Heart left ventricle (tissue), 16 donors: Measurements from ENCODE around the gene SGO2. TPM values are rescaled to one million over a fixed set of nuclear protein-coding genes. Genes with fewer than 3 reads are reported as not detected.

Experiments
- ATAC-seq, 4 donors: fragments of 200-7000 bp; cut with Tn5 transposase; one replicate each; pipeline ENCODE4 v1.9.1; 2020 to 2022; ENCODE audit warnings: moderate library complexity in 4 of 4, mild to moderate bottlenecking in 3 of 4, moderate number of reproducible peaks in 1 of 4
- DNase-seq, 5 donors: peaks; one replicate each; pipeline ENCODE4 v3.0.0-alpha.2; 2020
- H3K27ac ChIP-seq, 12 donors: fragments of 200-600 bp; sonication (generic) in 4 of 12; one replicate each; pipeline versions ENCODE4 v1.5.0 to v1.8.0; 2016 to 2022; ENCODE audit warnings: mild to moderate bottlenecking in 2 of 12
- H3K27me3 ChIP-seq, 9 donors: fragments of 200-600 bp; sonication (generic) in 2 of 9; one replicate each; pipeline versions ENCODE4 v1.5.1 to v1.8.0; 2016 to 2022; ENCODE audit warnings: mild to moderate bottlenecking in 3 of 9
- H3K36me3 ChIP-seq, 9 donors: fragments of 200-600 bp; sonication (generic) in 2 of 9; one replicate each; pipeline versions ENCODE4 v1.5.0 to v1.8.0; 2018 to 2022; ENCODE audit warnings: mild to moderate bottlenecking in 2 of 9
- H3K4me1 ChIP-seq, 12 donors: fragments of 200-600 bp; sonication (generic) in 4 of 12; one replicate each; pipeline versions ENCODE4 v1.5.0 to v1.8.0; 2016 to 2022; ENCODE audit warnings: mild to moderate bottlenecking in 3 of 12
- H3K4me3 ChIP-seq, 12 donors: fragments of 200-600 bp; sonication (generic) in 4 of 12; one replicate each; pipeline versions ENCODE4 v1.5.0 to v1.8.0; 2017 to 2022; ENCODE audit warnings: mild to moderate bottlenecking in 9 of 12, moderate library complexity in 4 of 12
- H3K9me3 ChIP-seq, 12 donors: fragments of 200-600 bp; sonication (generic) in 4 of 12; one replicate each; pipeline versions ENCODE4 v1.5.0 to v1.8.0; 2016 to 2022; ENCODE audit warnings: mild to moderate bottlenecking in 1 of 12
- CTCF ChIP-seq, 12 donors: fragments of 200-600 bp; sonication (generic) in 4 of 12; IDR thresholded peaks; one replicate each; pipeline versions ENCODE4 v1.5.0 to v1.8.0; 2018 to 2022; ENCODE audit warnings: antibody characterized with exemption in 12 of 12, mild to moderate bottlenecking in 5 of 12
- POLR2A ChIP-seq, 2 donors: fragments of 450-650 bp; IDR thresholded peaks; one replicate each; pipeline ENCODE4 v1.6.1; 2017; ENCODE audit warnings: antibody characterized with exemption in 2 of 2, mild to moderate bottlenecking in 2 of 2, moderate library complexity in 2 of 2
- WGBS, 4 donors: extraction: QIAGEN DNeasy Blood & Tissue Kit in 2 of 4; methylation state at CpG; one replicate each; pipeline versions ENCODE4 v1.1.5 to v1.1.7; 2013 to 2018; 5-methylcytosine and 5-hydroxymethylcytosine counted together
- intact Hi-C, 10 donors: fragments of 100-400 bp; cut with DNase I; formaldehyde crosslinking; loops; one replicate each; pipeline versions ENCODE4 v1.11.1 to v1.14.2; 2022
- polyA plus RNA-seq, 2 donors: library from polyadenylated mRNA; stranded (reverse); fragments of 200-250 nt; gene quantifications; one replicate each; pipeline ENCODE4 v1.2.3, GENCODE V29; 2013
- total RNA-seq, 9 donors: library from RNA; depleted of rRNA in 2 of 9; stranded (reverse); fragments of >200 nt in 2 of 9; fragmentation: NEBNext Ultra II Directional in 3 of 9; extraction: Animal tissue kit (Norgen Biotek cat#: 25700) in 3 of 9; gene quantifications; one replicate each; pipeline versions ENCODE4 v1.1.0 to v1.2.4, GENCODE V29; 2016 to 2023
- donor health status: ischemic (EF 13 %, LVEDD 7.1; RV severe dilation, severe dysfunction).
- donor health status: healthy with polysubstance abuse.
- donor health status: DM: no; HTN: yes; CAD: no.
- donor health status: DM: no; HTN: no; CAD: no.
- donor health status: ischemic (EF 25% LVEDD 6.9; RV normal size, moderate dysfunction).
- donor health status: ischemic (EF 25% LVEDD 5.7; RV mildly dilated, moderate dysfunction).
- donor health status: healthy.
- donor health status: DM: yes; HTN: yes; CAD: no.
- donor health status: ischemic (EF 35%, LVEDD 5.7; RV mildly dilated, moderate dysfunction).
- donor health status: nonischemic (EF 11% LVEDD 7.7; RV severe dilation, severe dysfunction).
- donor health status: DM: yes; HTN: yes; CAD: no.
- donor health status: PGD.
- donor health status: ischemic (EF 29% LVEDD 5.4; RV normal size, mild dysfunction).
- donor health status: nonischemic (EF 23%, LVEDD 6.1; RV moderate dilation, normal function).

Gene SGO2
- total and polyA plus RNA-seq, 11 donors: 0.27 to 5.3 (median 1.8) TPM

DNA sequence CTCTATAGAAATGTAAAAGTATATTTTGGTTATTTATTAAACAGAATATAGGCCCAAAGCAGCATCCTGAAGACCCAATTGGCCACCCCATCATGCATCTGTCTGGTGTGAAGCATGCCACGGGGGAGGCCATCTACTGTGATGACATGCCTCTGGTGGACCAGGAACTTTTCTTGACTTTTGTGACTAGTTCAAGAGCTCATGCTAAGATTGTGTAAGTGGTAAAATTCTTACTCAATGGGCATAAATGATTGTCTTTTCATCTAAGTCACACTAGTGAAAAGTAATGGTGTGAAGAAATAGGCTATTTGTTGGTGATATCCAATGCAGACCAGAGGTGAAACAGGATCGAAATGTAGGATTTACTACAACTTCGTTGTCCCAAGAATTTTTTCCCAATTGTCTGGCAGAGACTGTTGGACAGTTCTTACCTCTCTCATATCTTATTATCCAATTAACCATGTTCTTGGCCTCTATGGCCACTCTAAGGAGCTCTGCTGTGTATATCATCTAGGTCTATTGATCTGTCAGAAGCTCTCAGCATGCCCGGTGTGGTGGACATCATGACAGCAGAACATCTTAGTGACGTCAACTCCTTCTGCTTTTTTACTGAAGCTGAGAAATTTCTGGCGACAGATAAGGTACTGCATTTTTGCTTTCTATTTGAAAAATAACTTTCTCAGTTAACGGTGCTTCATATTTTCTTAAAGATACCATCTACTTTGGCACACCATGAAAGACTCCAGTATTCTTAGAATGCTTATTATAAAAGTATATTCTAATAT is 94.8 kb downstream of the SGO2 start:
- H3K9me3 ChIP-seq: no peaks in the 10 kb centered on the region
- intact Hi-C loops: loop anchor here in 1 of 10 donors (5.0 kb wide), 1 partner anchor 77 kb away; no protein-coding TSS in a partner anchor
- 79 to 88% (median 84%) methylated on average over 7 of the region's 7 CpGs for WGBS, 4 donors

DNA sequence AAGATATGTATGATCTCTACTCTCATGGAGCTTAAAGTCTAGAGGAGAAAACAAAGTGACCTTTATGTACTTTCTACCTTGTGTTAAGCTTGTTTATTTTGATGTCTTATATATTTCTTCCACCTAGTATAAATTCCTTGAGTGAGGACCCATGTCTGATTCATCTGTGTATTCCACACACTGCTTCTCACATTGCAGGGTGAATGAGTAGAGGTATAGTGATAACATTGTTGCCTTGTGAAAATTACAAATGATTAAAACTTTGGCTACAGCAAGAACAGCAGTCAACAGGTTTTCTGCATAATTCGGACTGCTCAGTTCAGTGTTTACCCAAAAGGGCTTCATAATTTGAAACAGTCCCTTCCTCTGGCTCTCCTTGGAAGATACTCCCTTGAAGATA is 96.1 kb downstream of the SGO2 start:
- H3K9me3 ChIP-seq: no peaks in the 10 kb centered on the region
- peaks cover 0 to 4% (median 0%) of the 10 kb centered on the region in 12 donors for H3K4me1 ChIP-seq
- no peak overlapping the region for H3K4me3 ChIP-seq
- ATAC-seq (no peak), DNase-seq (no peak)
- no peaks in the 10 kb centered on the region for H3K36me3 ChIP-seq
- intact Hi-C loops: loop anchor here in 1 of 10 donors (5.0 kb wide), 1 partner anchor 75 kb away; no protein-coding TSS in a partner anchor
- 84 to 100% (median 86%) methylated on average over 1 of the region's 1 CpG for WGBS, 4 donors
- no peak overlapping the region for H3K27ac ChIP-seq
- TF ChIP-seq POLR2A (IDR thresholded peaks at IDR 0.05): no peak
- TF ChIP-seq CTCF (IDR thresholded peaks at IDR 0.05): no peak
- H3K27me3 ChIP-seq: no peaks in the 10 kb centered on the region

More for the DNA sequence above, 94.8 kb downstream of the SGO2 start:
- H3K27me3 ChIP-seq: no peaks in the 10 kb centered on the region
- H3K27ac ChIP-seq: no peak overlapping the region
- DNase-seq: no peak
- H3K4me1 ChIP-seq: peaks cover 0 to 4% (median 0%) of the 10 kb centered on the region in 12 donors
- TF ChIP-seq POLR2A (IDR thresholded peaks at IDR 0.05) (no peak), CTCF (IDR thresholded peaks at IDR 0.05) (no peak)
- no peaks in the 10 kb centered on the region for H3K36me3 ChIP-seq
- no peak for ATAC-seq
- no peak overlapping the region for H3K4me3 ChIP-seq

DNA sequence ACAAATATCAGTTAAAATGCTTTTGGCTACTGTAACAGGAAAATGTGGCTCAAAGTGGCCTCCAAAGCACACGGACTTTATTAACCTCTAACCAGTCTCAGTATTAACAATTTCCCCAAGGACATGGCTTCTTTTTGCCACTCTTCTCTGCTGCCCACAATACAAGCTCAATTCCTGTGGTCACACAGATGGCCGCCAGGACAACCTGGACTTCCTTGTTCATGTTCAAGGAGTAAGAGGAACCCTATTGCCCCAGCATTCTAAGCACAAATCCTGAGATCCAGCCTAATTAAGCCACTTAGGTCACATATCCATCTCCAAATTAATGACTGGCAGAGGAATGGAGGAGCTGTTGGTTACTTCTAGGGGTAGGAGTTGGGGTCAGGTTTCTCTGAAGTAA is 98.0 kb downstream of the SGO2 start:
- no peaks in the 10 kb centered on the region for H3K36me3 ChIP-seq
- no peak overlapping the region for H3K27ac ChIP-seq
- H3K9me3 ChIP-seq: no peaks in the 10 kb centered on the region
- no peaks in the 10 kb centered on the region for H3K27me3 ChIP-seq
- intact Hi-C loops: loop anchor here in 1 of 10 donors (5.0 kb wide), 1 partner anchor 73 kb away; no protein-coding TSS in a partner anchor
- no peaks in the 10 kb centered on the region for H3K4me1 ChIP-seq
- no peak for ATAC-seq
- no peak overlapping the region for H3K4me3 ChIP-seq
- DNase-seq: no peak
- no peak for TF ChIP-seq CTCF (IDR thresholded peaks at IDR 0.05)
- no peak for TF ChIP-seq POLR2A (IDR thresholded peaks at IDR 0.05)
- WGBS, 4 donors: 73 to 84% (median 78%) methylated on average over 2 of the region's 2 CpGs

DNA sequence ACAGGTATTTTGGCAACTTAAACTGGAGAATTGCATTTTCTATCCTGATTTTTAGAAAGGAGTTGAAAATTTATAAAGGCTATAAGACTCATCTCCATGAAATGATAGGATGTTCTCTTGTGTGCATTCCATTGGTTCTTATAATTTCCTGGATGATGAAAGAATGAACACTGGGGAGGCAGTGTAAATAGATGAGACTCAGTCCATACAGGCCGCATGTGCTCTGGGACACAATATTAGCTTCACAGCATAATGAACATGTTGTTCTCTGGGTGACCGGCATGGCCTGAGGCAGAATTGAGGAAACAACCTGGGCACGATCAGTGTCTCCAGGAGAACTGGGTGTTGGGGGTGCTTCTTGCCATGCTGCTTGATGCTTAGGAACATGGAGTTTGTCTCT is 98.7 kb downstream of the SGO2 start:
- ATAC-seq: no peak
- intact Hi-C loops: loop anchor here in 1 of 10 donors (5.0 kb wide), 1 partner anchor 73 kb away; no protein-coding TSS in a partner anchor
- Histone ChIP-seq H3K27me3 (no peaks in the 10 kb centered on the region), H3K36me3 (no peaks in the 10 kb centered on the region), H3K4me1 (no peaks in the 10 kb centered on the region), H3K9me3 (no peaks in the 10 kb centered on the region), H3K4me3 (no peak overlapping the region), H3K27ac (no peak overlapping the region)
- TF ChIP-seq POLR2A (IDR thresholded peaks at IDR 0.05) (no peak), CTCF (IDR thresholded peaks at IDR 0.05) (no peak)
- no peak for DNase-seq
- 90 to 97% (median 93%) methylated on average over 3 of the region's 3 CpGs for WGBS, 4 donors
